Right lobe of liver (tissue), 6 donors: Measurements from ENCODE around the gene FRMD4A. TPM values are rescaled to one million over a fixed set of nuclear protein-coding genes. Genes with fewer than 3 reads are reported as not detected.

Source experiments
- ATAC-seq, 4 donors: fragments of 200-7000 bp; cut with Tn5 transposase; one replicate each; pipeline ENCODE4 v1.9.1; 2020; ENCODE audit warnings: mild to moderate bottlenecking in 4 of 4, moderate library complexity in 4 of 4
- DNase-seq, 3 donors: peaks; one replicate each; pipeline ENCODE4 v3.0.0-alpha.2; 2020
- H3K27ac ChIP-seq, 3 donors: fragments of 200-600 bp; one replicate each; pipeline ENCODE4 v1.8.0; 2022
- H3K27me3 ChIP-seq, 2 donors: fragments of 200-600 bp; one replicate each; pipeline ENCODE4 v1.8.0; 2022
- H3K36me3 ChIP-seq, 4 donors: fragments of 200-600 bp; sonication (generic) in 1 of 4; one replicate each; pipeline versions ENCODE4 v1.5.1 to v1.8.0; 2017 to 2022; ENCODE audit warnings: control low read depth in 1 of 4
- H3K4me1 ChIP-seq, 4 donors: fragments of 200-600 bp; sonication (generic) in 1 of 4; one replicate each; pipeline versions ENCODE4 v1.5.1 to v1.8.0; 2017 to 2022; ENCODE audit warnings: control low read depth in 1 of 4
- H3K4me3 ChIP-seq, 3 donors: fragments of 200-600 bp; one replicate each; pipeline ENCODE4 v1.8.0; 2022
- H3K9me3 ChIP-seq, 4 donors: fragments of 200-600 bp; sonication (generic) in 1 of 4; one replicate each; pipeline versions ENCODE4 v1.5.1 to v1.8.0; 2017 to 2022; ENCODE audit warnings: control low read depth in 1 of 4
- CTCF ChIP-seq, 4 donors: fragments of 200-600 bp in 3 of 4; fragments of 450-650 bp in 1 of 4; IDR thresholded peaks; one replicate each; pipeline versions ENCODE4 v1.5.1 to v1.8.0; 2016 to 2022; ENCODE audit warnings: antibody characterized with exemption in 4 of 4, mild to moderate bottlenecking in 2 of 4
- POLR2A ChIP-seq: fragments of 450-650 bp; IDR thresholded peaks from one replicate; pipeline ENCODE4 v1.6.1; 2017; ENCODE audit warnings: antibody characterized with exemption, mild to moderate bottlenecking
- WGBS: methylation state at CpG from one replicate; pipeline ENCODE4 v1.1.6; 2018; ENCODE audit warnings: low coverage, low lambda C conversion rate; ENCODE audit not compliant: insufficient coverage; ENCODE audit errors: missing lambda C conversion rate; 5-methylcytosine and 5-hydroxymethylcytosine counted together
- intact Hi-C, 2 donors: fragments of 100-400 bp; cut with DNase I; formaldehyde crosslinking; loops; one replicate each; pipeline versions ENCODE4 v1.11.2 to v1.14.1; 2022
- total RNA-seq, 6 experiments: library from RNA; depleted of rRNA in 2 of 6; stranded (reverse); fragments of >200 nt in 2 of 6; fragmentation: NEBNext Ultra II Directional in 3 of 6; extraction: Animal tissue kit (Norgen Biotek cat#: 25700) in 3 of 6; gene quantifications; one replicate each; pipeline versions ENCODE4 v1.1.0 to v1.2.4, GENCODE V29; 2016 to 2023
- donor health status: DM: no; HTN: yes; CAD: no.
- donor health status: DM: no; HTN: no; CAD: no.
- donor health status: DM: no; HTN: no; CAD: no.
- donor health status: DM: no; HTN: yes; CAD: no.
- donor health status: DM: no; HTN: yes; CAD: no.

Gene FRMD4A
- total RNA-seq, 6 experiments from 2014 or later: 8.4 to 22.8 (median 13.3) TPM

DNA sequence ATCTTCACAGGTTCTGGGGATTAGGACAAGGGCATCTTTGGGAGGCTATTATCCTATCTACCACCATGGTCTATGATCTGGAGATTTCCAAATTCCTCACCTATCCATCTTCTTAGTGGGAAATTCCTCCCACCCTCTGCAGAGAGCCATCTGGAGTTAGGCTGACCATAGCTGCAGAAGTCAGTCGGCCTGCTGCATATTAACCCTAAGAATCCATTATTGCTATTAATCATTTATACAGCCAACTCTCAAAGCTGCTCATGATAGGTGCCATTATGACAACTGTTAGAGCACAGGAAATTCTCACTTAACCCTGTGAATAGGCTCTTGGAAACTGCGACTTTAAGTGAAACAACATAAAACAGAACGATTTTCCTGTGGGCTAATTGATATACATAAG lies 60.4 kb downstream of the FRMD4A start:
- intact Hi-C loops: no loop called here
- Histone ChIP-seq H3K27me3 (no peaks in the 10 kb centered on the region), H3K36me3 (no peaks in the 10 kb centered on the region), H3K27ac (no peak overlapping the region), H3K4me3 (no peak overlapping the region), H3K4me1 (no peaks in the 10 kb centered on the region), H3K9me3 (no peaks in the 10 kb centered on the region)
- DNase-seq (no peak), ATAC-seq (no peak)
- WGBS: 57% methylated on average over 3 of the region's 3 CpGs
- TF ChIP-seq CTCF (IDR thresholded peaks at IDR 0.05) (no peak), POLR2A (no peak)

- Histone ChIP-seq H3K27me3 (no peaks in the 10 kb centered on the region), H3K4me3 (no peak overlapping the region), H3K27ac (no peak overlapping the region), H3K36me3 (no peaks in the 10 kb centered on the region), H3K9me3 (no peaks in the 10 kb centered on the region), H3K4me1 (no peaks in the 10 kb centered on the region)
- DNase-seq (no peak), ATAC-seq (no peak)
- intact Hi-C loops: no loop called here
- no peak for TF ChIP-seq CTCF (IDR thresholded peaks at IDR 0.05)
- TF ChIP-seq POLR2A: no peak
- 78% methylated on average over 1 of the region's 4 CpGs for WGBS
These were observed 65.0 kb downstream of the FRMD4A start for GRCh38 chr10:14265709-14266108.

DNA sequence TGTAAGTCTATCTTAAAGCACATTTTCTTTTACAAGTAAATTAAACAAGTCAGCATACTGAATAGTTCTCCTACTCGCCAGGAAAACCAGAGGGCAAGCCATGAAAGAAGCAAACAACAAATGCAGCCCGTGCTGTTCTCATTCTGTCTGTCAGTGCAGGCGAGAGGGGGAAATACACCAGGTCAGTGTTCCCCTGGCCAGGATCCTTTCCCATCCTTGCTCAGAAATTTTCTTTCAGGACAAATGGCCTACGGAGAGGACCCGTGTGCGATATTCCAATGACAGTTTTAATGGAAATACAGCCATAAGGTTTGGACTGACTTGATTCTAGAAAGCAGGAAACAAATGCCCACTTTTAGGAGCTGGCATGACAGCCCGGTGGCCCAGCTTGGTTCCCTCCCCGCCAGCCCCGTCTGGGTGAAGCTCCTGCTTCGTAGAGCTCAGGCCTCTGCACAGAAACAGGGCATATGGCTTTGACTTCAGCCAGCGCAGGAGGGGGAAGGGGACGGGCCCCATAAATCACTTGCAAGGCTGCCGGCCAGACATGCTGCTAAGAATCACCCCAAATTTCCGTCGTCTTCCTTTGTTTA lies 67.8 kb downstream of the FRMD4A start:
- ATAC-seq (no peak), DNase-seq (no peak)
- Histone ChIP-seq H3K4me1 (peaks cover 0 to 5% (median 0%) of the 10 kb centered on the region in 4 donors), H3K27me3 (no peaks in the 10 kb centered on the region), H3K36me3 (no peaks in the 10 kb centered on the region), H3K27ac (no peak overlapping the region), H3K4me3 (no peak overlapping the region), H3K9me3 (no peaks in the 10 kb centered on the region)
- 77% methylated on average over 9 of the region's 15 CpGs for WGBS
- no peak for TF ChIP-seq POLR2A
- no peak for TF ChIP-seq CTCF (IDR thresholded peaks at IDR 0.05)
- intact Hi-C loops: no loop called here

DNA sequence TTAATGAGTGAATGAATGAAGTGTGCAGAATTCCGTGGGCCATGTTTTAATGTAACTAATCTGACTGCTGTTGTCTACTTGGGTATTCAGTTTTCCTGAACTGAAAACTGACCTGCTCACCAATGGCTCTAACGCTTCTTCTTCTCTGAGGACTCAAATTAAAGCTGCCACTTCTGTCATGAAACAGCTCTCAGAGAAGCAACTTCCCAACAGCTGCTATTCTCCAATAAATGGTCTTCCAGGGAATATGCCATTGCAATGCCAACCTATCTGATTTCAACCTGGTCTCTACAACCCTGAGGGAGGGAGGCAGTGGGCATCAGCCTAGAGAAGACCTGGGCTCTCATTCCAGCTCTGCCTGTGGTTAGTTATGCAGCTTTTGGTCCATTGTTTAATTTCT lies 69.4 kb downstream of the FRMD4A start:
- Histone ChIP-seq H3K27me3 (no peaks in the 10 kb centered on the region), H3K4me1 (peaks cover 0 to 5% (median 0%) of the 10 kb centered on the region in 4 donors), H3K27ac (no peak overlapping the region), H3K36me3 (no peaks in the 10 kb centered on the region), H3K4me3 (no peak overlapping the region), H3K9me3 (no peaks in the 10 kb centered on the region)
- 78% methylated on average over 2 of the region's 2 CpGs for WGBS
- no peak for ATAC-seq
- intact Hi-C loops: no loop called here
- TF ChIP-seq CTCF (IDR thresholded peaks at IDR 0.05): no peak
- no peak for TF ChIP-seq POLR2A
- no peak for DNase-seq
